HG03575 (cell line): Measurements from ENCODE around the gene C2CD3.

Experiments used
- ATAC-seq: cut with Tn5 transposase; IDR thresholded peaks from one replicate; pipeline ENCODE4 v1.9.1; 2021; ENCODE audit not compliant: unreplicated experiment, insufficient number of reproducible peaks, low FRiP score; ENCODE audit errors: extremely low read depth

Gene C2CD3

GRCh38 chr11:73976451-73977151 is 194.2 kb downstream of the C2CD3 start:
- ATAC-seq = no peak

- no peak for ATAC-seq
Measured at GRCh38 chr11:73975479-73975757, 195.4 kb downstream of the C2CD3 start.

DNA sequence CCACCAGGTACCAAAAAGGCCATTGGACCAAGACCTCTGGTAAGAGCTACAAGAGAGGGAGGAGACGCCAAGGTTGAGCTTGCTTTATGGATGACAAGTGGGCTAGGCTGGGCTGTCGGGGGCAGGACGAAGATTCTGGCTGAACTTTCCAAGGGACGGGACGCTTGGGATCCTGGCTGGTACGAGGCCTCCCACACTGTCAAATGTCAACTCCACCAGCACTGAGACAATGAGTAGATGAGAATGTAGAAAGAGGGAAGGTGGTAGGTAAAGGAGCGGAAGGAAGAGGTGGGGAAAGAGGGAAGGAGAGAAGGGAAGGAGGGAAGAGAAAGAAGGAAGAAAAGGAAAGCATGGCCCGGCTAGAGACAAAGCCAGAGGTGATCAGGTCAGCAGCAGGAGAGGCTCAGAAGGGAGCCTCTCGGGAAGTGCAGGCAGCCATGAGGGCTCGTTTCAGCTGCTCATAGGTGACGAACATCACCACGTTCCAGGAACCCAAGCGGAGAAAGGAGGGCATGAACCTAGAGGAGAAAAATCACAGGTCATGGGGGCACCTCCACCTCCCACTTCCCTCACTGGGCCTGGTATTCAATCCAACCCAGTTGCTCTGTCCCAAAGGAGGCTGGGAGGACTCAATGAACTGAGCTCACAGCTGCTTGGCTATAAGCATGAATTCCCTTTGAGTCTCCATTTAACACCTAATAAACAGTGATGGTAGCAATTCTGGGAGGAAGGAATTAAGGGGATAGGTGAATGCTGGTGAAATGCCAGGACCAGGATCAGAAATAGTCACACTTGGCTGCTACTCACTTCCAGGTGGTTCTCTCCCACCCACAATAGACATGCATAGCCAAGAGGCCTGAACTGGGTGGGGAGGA is 196.0 kb downstream of the C2CD3 start:
- ATAC-seq = no peak

DNA sequence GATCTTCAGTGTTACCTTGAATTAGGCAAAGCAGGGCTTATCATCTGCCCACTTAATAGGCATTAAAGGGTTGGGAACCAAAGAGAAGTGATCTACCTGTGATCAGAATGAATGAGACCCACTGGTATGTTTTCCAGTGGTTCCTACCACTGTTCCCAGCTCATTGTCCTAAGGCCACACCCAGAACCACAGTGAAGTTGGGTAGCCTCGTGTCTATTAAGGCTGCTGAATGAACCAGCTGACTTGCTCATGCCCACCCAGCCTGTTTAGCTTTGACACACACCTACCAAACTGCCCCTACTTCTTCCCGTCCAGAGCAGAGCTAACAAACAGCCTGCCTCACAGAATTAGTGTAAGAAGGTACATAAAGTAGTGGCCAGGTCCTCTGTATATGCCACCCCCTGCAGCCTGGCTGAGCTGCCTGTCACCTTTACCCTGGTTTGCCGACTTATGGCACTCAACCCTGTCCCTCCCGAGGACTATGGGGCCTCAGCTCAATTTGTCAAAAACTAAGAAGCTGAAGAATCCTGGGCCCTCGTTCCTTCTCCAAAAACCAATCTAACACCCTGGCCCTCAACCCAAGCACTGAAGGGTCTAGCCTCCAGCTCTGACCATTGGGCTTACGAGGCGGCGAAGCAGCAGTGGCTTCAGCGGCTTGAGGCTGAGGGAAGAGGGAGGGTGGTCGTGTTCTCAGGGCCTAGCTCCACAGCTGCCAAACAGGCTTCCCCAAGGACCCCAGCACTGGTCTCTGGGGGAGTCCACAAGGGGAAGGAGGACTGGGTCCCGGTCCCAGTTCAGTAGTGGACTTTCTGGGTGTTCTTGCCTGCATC is 198.0 kb downstream of the C2CD3 start:
- ATAC-seq = no peak

- no peak for ATAC-seq
Measured at GRCh38 chr11:73972187-73972586, 198.6 kb downstream of the C2CD3 start.

- ATAC-seq = no peak
Measured at GRCh38 chr11:73971175-73971719, 199.6 kb downstream of the C2CD3 start.

DNA sequence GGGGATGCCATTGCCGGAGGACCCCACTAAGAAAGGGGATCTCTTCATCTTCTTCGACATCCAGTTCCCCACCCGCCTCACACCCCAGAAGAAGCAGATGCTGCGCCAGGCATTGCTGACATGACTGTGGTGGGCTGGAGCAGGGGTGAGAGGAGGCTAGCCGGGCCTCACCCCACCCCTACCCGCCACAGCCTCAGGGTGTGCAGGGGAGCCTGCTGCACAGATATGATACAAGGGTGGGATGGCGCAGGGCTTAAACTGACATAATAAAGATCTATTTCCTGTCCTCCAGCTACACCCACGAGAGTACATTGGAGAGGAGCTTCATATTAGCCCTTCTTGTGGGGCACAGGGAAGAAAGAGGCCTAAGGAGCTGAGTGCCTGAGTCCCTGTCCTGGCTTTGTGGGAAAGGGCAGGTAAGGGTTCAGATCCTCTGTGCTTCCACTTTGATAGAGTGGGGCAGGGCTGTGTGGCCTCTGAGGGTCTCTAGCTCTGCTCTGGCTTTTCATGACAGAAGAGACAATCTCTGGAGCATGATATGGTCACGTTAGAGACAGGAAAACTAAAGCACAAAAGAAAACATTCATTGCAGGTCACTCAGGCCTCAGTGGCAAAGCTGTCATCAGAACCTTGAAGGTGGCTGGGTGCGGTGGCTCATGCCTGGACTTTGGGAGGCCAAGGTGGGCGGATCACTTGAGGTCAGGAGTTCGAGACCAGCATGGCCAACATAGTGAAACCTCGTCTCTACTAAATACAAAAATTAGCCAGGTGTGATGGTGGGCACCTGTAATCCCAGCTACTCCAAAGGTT is 200.6 kb downstream of the C2CD3 start:
- no peak for ATAC-seq

DNA sequence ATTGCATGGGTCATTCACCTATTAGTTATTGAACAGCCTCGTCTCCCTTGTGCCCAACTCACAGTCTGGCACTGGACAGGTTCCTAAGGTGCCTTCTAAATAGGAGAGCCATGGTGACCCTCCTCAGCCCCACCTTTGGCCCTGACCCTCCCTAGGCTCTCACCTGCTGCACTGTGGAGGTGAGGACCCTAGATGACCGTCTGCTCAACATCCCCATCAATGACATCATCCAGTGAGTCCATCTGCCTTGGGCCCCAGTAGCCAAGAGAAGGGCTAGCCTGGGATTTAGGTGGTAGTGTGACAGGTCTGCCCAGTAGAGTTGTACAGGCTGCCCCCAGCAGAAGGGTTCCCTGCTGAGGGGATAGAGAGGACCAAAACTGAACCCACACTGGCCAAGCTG is 201.7 kb downstream of the C2CD3 start:
- ATAC-seq = no peak

DNA sequence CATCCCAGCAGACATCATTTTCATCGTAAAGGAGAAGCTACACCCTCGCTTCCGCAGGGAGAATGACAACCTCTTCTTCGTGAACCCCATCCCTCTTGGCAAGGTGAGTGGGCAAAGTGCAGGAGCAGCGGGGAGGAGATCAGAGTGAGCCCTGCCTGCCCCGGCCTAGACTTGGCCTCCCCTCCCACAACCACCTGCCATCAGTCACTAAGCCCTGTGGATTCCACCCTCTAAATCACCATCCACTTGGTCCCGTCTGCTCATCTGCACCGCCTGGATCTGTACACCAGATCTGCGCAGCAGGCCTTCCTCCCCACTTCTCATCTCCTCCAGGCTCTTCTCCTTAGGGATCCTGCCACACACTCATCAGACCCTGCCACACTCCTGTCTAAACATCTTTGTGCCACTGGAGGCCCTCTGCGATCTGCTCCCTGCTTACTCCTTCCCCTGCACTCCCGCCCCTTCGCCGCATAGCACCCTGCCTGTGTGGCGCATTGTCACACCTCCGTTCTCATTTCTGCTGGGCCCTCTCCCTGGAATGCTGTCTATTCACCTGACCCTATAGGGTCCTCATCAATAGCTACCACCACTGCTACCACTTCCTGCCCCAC is 202.3 kb downstream of the C2CD3 start:
- no peak for ATAC-seq

- no peak for ATAC-seq
Measured at GRCh38 chr11:73965764-73966121, 205.1 kb downstream of the C2CD3 start.

GRCh38 chr11:73965076-73965763 is 205.6 kb downstream of the C2CD3 start:
- ATAC-seq = no peak

- ATAC-seq = no peak
Measured at GRCh38 chr11:73963861-73964260, 206.9 kb downstream of the C2CD3 start.
